HG03457 (cell line): Measurements from ENCODE around the gene TMEM135.

ENCODE experiments used
- ATAC-seq: cut with Tn5 transposase; IDR thresholded peaks from one replicate; pipeline ENCODE4 v1.9.1; 2021; ENCODE audit warnings: moderate number of reproducible peaks; ENCODE audit not compliant: unreplicated experiment

TMEM135 gene

GRCh38 chr11:87190071-87190470, 152.3 kb downstream of the TMEM135 start:
- ATAC-seq, result no peak

DNA sequence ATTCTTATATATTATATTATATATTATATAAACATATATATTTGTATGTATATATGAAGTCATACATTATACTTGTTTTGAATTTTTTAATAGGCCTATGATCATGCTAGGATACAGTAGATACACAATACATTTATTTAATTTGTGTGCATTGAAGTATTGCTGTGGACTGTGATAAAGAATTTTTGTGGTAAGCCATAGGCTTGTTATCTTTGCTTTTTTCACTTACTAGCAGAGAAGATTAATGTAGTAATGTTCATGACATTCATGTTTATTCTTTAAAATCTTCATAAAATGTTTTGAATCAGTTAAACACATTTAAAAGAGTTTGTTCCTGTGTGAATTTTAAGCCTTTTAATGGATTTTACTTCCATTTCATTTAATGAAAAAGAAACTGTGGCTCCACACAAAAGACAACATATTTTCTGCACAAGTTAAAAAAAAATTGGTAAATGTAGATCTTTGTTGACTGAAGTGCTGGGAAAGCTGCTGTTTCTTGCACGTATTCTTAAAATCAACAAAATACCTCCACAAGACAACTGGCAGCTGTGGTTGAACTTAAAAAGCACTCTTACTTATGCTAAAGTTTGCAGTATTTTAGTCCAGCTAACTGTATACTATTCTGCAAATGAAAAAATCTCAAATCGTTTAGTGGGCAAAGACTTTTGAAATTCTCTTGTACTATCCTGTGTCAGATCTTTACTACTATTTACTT, 156.2 kb downstream of the TMEM135 start:
- no peak for ATAC-seq

DNA sequence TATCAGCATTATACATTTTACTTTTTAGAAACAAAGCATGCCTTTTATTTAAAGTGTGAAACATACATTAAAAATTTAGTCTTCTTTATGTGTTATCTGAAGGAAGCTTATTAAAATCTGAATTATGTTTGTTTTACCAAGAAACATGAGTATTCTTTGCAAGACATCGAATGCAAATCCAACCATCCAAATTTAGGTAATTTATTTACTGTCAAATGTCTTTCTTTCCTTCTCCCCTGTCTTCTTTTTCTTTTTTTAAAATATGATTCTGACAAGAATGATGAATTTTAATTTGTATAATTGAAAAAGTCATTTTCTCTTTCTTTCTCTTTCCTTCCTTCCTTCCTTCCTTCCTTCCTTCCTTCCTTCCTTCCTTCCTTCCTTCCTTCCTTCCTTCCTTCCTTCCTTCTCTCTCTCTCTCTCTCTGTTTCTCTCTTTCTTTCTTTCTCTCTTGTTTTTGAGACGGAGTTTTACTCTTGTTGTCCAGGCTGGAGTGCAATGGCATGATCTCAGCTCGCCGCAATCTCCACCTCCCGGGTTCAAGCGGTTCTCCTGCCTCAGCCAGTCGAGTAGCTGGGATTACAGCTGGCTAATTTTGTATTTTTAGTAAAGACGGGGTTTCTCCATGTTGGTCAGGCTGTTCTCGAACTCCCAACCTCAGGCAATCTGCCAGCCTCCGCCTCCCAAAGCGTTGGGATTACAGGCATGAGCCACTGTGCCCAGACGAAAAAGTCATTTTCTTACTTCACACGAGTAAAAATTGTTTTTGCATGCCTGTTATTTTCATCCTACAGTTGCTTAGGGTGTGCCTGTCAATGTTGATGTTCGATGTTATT, 157.5 kb downstream of the TMEM135 start:
- ATAC-seq, result no peak

DNA sequence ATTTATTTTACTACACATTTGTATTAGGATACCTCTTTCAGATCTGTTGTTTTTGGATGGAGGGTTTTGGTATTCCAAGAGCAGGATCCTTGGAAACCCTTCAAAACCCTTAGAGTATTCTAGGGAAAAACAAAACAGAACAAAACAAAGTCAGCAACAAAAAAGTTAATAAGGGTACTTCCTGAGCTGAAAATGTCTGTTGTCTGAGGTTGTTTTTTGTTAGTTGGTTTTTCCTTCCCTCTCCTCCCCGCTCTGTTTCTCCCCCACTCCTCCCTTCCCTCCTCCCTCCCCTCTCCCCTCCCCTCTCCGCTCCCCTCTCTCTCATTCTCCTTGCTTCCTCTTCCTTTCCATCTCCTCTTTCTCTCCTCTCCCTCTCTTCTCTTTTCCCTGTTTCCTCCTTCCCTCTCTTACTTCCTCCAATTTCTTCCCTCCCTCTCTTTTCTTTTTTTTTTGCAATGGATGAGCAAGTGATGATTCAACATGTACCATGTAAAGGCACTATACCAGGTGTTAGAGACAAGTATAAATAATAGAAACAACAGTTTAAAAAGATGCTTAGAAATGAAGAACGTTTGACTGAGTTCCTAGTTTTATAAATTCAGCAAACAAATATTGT, 160.6 kb downstream of the TMEM135 start:
- no peak for ATAC-seq

- no peak for ATAC-seq
Measured at GRCh38 chr11:87201376-87201775, 163.6 kb downstream of the TMEM135 start.

DNA sequence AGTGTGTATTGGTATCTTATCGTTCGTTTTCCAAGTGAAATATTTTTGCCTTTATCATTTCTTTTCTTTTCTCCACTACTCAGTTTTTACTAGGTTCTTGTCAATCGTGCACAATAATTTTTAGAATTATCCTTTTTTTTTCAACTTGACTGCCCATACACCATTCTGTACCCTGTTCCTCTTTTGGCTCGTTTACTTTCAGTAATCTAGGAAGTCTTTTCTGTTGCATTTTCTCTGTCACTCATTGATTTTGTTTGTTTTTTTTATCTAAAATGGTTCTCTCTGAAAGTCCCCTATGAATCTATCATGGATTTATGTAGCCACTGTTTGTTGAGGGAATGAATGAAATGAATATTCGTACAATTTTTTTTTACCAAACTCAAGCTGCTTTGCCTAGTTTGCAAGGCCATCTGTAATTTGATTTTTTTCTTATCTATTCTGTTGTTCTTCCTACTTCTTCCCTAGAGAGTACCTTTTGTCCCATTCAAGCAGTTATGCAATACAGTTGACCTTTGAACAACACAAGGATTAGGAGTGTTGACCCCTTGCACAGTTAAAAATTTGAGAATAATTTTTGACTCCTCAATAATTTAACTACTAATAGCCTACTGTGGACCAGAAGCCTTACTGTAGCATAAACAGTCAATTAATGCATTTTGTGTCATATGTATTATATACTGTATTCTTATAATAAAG, 166.3 kb downstream of the TMEM135 start:
- ATAC-seq, result no peak

DNA sequence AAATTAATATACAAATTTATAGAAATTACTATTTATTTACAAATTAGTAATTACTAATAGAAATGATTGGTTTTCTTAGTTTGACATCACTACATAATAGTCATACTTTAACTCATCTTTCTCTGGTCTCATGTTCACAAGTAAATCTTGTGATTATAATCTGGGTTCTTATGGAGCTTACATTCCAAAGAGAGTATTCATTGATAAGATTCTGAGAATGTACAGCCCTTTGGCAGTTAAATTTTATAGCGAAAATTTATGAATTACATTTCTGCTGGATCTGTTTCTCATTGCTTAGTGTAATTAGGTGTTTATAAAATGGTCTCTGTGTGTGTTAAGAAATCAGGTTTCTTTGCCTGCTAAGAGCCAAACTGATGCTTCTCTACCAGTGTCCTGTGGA, 175.2 kb downstream of the TMEM135 start:
- ATAC-seq, result no peak

GRCh38 chr11:87213444-87213843, 175.7 kb downstream of the TMEM135 start:
- peak; percentile 81 for ATAC-seq

DNA sequence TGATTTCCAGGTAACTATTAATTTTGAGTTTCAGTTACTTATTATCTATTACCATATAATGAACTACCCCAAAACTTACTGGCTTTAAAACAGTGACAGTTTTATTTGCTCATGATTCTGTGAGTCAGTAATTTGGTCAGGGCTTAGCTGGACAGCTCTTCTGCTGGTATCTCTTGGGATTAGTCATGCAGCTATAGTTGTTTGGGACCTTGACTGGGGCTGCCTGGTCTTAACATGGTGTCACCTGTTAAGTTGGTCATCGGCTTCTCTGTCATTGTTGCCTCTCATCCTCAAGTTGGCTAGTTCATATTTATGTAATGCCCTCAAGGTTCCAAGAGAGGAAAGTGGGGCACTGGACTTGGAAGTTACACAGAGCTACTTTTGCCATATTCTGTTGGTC, 177.5 kb downstream of the TMEM135 start:
- no peak for ATAC-seq

DNA sequence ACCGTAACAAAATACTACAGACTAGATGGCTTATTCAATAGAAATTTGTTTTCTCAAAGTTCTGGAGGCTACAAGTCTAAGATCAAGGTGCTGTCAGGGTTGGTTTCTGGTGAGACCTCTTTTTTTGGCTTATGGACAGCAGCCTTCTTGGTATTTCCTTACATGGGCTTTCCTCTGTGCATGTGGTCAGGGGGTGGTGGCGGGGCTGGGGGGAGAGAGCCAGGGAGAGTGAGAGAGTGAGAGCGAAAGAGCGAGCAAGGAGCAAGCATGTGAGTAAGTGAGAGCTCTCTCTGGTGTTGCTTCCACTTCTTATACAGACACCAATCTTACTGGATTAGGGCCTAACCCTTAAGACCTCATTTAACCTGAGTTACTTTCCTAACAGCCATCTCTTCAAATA, 181.5 kb downstream of the TMEM135 start:
- ATAC-seq, result no peak

GRCh38 chr11:87223816-87224215, 186.1 kb downstream of the TMEM135 start:
- ATAC-seq, result no peak

- ATAC-seq, result no peak
Measured at GRCh38 chr11:87224486-87224885, 186.8 kb downstream of the TMEM135 start.

GRCh38 chr11:87228820-87229219, 191.1 kb downstream of the TMEM135 start:
- no peak for ATAC-seq

GRCh38 chr11:87230995-87231394, 193.3 kb downstream of the TMEM135 start:
- no peak for ATAC-seq

DNA sequence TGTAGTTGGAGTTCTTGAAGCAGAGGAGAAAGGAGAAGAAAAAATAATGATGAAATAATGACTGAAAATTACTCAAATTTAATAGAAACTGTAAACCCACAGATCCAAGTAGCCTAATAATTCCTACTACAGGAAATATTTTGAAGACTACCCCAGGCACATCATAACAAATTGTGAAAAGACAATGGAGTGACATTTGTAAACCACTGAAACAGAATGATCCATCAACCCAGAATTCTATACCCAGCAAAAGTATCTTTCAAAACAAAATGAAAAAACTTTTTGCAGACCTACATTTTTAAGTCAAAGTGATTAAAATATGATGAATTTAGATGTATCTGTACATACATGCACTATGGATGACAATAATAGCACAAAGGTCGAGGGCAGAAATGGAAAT, 194.6 kb downstream of the TMEM135 start:
- no peak for ATAC-seq

- no peak for ATAC-seq
Measured at GRCh38 chr11:87235366-87235765, 197.6 kb downstream of the TMEM135 start.

- no peak for ATAC-seq
Measured at GRCh38 chr11:87236368-87236767, 198.6 kb downstream of the TMEM135 start.

- no peak for ATAC-seq
Measured at GRCh38 chr11:87239001-87239400, 201.3 kb downstream of the TMEM135 start.

DNA sequence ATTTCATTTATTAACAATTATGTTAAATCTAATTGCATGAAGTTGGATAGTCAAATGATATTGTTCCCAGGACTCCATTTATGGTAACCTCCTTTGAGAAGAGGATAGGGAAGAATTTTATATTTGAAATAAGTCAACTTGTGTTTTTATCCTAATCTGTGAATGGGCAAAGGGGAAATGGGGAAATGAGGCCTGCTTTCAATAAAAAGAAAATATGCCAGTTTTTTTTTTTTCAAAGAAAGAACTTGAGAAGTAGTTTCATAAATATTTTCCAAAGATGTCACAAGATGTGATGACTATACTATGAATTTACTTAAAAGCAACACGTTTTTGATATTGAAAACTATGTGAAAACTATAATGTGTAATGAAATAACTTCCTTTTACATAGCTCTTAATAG, 201.8 kb downstream of the TMEM135 start:
- ATAC-seq, result no peak

GRCh38 chr11:87251560-87251959, 213.8 kb downstream of the TMEM135 start:
- no peak for ATAC-seq

GRCh38 chr11:87252869-87253268, 215.1 kb downstream of the TMEM135 start:
- no peak for ATAC-seq
